ENCODE measurements around the gene GPRC5C.
A peak's percentile ranks its signal among the peaks of the same experiment; 100 is the strongest.

Gene GPRC5C

GRCh38 chr17:74435775-74436359 is 4.0 kb downstream of the GPRC5C start:
- DNase-seq = no peak

- DNase-seq = peak in 1 of 2 experiments; percentile 49
Measured at GRCh38 chr17:74437702-74438101, 5.8 kb downstream of the GPRC5C start.

DNA sequence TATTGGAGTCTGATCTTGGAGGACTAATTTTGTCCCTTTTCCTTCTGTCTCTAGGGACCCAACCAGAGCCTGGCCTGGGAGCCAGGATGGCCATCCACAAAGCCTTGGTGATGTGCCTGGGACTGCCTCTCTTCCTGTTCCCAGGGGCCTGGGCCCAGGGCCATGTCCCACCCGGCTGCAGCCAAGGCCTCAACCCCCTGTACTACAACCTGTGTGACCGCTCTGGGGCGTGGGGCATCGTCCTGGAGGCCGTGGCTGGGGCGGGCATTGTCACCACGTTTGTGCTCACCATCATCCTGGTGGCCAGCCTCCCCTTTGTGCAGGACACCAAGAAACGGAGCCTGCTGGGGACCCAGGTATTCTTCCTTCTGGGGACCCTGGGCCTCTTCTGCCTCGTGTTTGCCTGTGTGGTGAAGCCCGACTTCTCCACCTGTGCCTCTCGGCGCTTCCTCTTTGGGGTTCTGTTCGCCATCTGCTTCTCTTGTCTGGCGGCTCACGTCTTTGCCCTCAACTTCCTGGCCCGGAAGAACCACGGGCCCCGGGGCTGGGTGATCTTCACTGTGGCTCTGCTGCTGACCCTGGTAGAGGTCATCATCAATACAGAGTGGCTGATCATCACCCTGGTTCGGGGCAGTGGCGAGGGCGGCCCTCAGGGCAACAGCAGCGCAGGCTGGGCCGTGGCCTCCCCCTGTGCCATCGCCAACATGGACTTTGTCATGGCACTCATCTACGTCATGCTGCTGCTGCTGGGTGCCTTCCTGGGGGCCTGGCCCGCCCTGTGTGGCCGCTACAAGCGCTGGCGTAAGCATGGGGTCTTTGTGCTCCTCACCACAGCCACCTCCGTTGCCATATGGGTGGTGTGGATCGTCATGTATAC is 8.0 kb downstream of the GPRC5C start:
- no peak for DNase-seq

DNA sequence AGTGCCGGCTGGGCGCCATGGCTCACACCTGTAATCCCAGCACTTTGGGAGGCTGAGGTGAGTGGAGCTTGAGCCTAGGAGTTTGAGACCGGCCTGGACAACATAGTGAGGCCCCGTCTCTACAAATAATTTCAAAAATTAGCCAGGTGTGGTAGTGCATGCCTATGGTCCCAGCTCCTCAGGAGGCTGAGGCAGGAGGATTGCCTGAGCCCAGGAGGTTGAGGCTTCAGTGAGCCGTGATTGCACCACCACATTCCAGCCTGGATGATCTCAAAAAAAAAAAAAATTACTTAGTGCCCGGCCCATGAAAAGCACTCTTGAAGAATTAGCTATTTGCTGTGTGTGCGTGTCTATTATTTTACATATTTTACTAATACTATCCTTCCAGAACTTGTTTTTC is 9.6 kb downstream of the GPRC5C start:
- no peak for DNase-seq

- no peak for DNase-seq
Measured at GRCh38 chr17:74442291-74442669, 10.4 kb downstream of the GPRC5C start.

DNA sequence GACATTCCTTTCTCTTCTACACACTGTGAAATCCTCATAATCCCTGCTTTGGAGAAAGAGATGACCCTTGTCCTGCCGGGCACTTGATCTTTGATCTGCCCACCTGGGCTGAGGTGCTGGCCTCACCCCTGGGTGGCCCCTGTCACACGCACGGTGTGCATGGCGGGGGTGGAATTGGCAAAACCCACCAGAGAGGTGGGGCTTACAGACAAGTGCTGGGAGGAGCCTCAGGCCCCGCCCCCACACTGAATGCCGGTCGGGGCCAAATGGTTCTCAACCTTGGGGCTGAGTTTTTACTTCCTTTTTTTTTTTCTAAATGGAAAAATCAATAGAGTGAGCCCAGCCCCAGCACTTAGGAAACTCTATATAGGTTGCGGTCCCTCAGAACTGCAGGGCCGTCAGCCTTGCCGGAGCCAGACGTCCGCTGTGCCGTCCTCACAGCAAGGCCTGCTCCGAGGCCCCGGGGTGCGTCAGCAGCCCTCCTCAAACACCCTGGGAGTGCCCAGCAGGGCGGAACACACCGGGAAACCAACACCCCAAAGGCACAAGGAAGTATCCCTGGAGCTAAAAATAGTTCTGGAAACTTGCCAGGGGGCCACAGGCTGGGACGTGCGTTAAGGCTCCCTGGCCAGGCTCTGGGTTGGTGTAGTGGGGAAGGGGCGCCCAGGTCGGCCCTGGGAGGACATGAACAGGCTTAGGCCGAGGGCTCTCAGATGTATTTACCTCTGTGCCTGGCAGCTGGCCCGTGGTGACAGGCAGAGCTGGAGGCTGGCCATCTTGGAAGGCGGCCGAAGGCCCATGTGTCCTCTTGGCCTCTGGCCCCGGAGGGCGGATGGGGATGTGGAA is 11.0 kb downstream of the GPRC5C start:
- no peak for DNase-seq

- no peak for DNase-seq
Measured at GRCh38 chr17:74443516-74444296, 11.8 kb downstream of the GPRC5C start.

GRCh38 chr17:74444406-74444805 is 12.5 kb downstream of the GPRC5C start:
- no peak for DNase-seq

DNA sequence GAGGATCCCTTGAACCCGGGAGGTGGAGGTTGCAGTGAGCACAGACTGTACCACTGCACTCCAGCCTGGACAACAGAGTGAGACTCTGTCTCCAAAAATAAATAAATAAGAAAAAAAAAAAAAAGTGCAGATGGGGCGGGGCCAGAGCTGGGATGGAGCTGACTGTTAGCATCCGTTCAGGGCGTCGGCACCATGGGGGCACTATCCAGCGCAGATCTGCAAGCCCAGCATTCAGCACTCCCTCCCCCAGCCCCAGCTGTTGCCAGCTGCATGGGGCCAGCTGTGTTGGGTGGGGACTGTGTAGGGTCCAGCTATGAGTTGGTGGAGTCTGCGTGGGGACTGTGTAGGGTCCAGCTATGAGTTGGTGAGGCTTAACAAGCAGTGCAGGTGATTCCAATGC is 13.3 kb downstream of the GPRC5C start:
- no peak for DNase-seq

DNA sequence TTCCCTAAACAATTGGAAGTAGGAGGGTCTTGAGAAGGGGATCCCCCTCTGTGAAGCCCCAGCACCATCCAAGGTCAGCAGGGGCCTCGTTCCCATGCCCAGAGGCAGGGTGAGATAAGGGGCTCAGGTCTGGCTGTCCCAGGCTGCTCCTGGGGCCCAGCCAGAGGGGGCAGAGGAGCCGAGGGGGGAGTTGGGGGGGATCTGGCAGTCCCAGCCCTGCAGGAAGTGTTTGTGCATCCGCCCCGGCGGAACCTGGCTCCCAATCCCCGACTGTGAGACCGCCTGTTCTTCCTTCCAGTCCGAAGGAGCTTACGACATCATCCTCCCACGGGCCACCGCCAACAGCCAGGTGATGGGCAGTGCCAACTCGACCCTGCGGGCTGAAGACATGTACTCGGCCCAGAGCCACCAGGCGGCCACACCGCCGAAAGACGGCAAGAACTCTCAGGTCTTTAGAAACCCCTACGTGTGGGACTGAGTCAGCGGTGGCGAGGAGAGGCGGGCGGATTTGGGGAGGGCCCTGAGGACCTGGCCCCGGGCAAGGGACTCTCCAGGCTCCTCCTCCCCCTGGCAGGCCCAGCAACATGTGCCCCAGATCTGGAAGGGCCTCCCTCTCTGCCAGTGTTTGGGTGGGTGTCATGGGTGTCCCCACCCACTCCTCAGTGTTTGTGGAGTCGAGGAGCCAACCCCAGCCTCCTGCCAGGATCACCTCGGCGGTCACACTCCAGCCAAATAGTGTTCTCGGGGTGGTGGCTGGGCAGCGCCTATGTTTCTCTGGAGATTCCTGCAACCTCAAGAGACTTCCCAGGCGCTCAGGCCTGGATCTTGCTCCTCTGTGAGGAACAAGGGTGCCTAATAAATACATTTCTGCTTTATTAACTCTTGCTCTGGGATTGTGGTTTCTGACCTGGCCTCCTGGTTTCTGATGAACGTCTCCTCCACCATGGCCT is 14.9 kb downstream of the GPRC5C start:
- DNase-seq = peak; percentile 75 to 82

DNA sequence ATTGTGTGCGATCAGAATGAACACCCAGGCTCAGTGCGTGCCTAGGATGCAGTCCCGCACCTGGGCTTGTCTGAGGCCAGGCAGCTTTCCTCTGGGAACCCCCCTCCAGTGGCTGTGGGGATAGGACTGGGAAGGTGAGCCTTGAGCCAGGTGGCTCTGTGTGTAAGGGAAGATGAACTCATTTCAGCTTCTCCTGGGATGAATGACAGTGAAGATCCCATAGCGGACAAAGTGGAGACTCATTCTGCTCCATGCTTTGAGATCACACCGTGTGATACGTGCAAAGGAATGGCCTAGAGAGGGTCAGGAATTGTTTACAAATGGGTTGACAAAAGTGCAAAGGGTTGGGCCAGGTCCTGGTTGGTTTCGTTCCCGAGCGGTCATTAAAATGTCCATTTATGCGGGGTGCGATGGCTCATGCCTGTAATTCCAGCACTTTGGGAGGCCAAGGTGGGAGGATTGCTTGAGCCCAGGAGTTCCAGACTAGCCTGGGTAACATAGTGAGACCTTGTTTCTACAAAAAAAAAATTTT is 15.8 kb downstream of the GPRC5C start:
- no peak for DNase-seq

DNA sequence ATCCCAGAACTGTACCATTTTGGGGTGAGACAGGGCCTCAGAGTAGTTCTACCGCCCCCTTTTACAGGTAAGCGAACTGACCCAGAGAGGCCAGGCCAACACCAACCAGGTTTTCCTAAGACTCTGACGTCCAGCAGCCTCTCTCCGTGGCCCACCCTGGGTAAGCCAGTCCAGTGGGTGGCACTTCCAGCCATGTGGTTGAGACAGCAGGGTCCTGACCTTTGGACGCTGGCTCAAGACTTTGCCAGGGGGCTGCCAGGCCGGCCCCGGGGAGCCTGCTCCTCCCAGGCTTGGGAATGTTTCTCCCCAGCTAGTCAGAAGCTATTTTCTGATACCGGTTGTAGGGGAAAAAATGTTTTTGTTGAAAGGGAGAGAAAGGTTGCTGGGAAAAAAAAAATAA is 16.9 kb downstream of the GPRC5C start:
- DNase-seq = no peak

- DNase-seq = no peak
Measured at GRCh38 chr17:74449306-74449705, 17.4 kb downstream of the GPRC5C start.

- no peak for DNase-seq
Measured at GRCh38 chr17:74449773-74450172, 17.9 kb downstream of the GPRC5C start.

DNA sequence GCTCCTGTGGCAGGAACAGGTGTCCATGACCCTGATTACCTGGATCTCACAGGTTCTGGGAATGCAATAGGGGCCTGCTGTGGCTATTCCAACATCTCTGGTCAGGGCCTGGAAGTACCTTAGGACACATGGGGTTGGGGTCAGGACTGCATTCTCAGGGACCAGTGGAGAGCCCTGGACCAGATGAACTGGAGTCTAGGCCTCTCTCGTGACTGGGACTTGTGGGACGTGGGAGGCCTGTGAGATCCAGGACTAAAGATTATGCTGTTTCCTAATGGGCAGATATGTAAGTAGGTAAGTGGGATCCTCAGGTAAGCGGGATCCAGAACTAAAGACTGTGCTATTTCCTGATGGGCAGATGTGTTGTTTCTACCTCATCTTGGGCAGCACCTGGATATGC is 18.3 kb downstream of the GPRC5C start:
- no peak for DNase-seq

DNA sequence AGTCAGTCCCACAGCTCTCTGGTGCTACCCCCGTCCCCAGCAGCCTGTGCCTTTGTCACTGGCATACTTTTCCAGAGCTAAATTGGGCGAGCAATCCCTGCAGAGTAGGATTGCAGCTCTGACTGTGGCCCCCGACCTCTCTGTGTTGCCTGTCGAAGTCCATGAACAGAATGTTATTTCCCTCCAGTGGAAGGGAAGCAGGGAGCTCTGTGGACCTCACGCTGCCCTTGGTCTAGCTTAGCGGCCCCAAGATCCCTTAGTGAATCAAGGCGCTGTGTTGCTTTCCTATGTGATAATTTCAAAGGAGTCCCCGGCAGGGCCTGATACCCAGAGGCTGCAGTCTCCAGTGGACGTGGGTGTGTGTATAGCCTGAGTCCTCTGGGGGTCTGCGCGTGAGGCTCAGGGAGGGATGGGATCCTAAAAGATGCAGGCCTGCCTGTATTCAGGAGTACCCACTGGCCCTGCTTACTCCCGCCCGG is 19.1 kb downstream of the GPRC5C start:
- no peak for DNase-seq

GRCh38 chr17:74451557-74451956 is 19.7 kb downstream of the GPRC5C start:
- no peak for DNase-seq

DNA sequence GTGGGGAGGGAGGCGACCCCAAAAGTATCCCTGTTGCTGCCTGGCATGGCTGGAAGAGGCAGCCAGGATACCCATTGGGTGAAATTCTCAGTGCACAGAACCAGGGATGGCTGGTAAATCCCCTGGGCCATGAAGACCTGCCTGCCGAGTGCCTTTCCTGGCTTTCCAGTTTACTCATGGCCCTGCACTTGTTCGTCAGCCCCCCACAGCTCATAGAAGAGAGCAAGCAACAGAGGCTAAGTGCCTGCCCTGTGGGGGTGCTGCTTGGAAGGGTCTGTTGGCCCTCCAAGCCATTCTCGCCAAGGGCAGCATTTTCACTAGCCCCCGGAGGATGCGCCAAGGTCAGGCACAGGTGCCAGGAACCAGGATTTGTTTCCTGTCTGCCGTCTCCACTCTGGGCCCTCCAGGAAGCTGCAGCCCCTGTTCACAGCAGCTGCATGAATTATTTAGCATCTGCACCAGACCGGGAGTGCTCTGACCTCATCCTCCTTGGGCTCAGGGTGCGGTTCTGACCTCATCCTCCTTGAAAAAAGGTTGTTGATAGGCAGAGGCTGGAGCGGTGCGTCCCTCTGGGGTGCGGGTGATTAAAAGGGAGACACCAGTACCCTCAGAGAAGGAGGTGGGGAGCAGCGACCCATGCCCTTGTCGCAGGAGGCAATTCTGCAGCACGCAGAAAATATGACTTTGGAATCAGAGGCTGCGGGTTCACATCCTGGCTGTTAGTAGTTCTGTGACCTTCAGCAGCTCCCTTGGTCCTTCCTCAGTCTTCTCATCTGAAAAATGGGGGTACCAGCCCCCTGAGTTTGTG is 20.3 kb downstream of the GPRC5C start:
- DNase-seq = no peak

GRCh38 chr17:74452841-74453661 is 21.2 kb downstream of the GPRC5C start:
- no peak for DNase-seq
